Measurements from ENCODE around the gene CCNE1.

DNA sequence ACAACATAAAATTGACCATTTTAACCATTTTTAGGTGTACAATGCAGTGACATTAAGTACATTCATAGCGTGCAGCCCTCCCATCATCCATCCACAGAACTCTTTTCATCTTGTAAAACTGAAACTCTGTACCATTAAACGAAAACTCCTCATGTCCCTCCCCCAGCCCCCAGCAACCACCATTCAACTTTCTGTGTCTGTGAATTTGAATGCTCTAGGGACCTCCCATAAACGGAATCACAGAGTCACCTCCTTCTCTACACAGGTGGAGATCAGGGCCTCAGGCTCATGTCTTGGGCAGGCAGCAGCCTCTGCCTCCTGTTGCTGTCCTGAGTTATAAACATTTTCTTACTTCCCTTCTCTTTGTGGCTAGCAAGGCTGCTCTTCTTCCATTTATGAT is 7.3 kb upstream of the CCNE1 start:
- TF ChIP-seq POLR2AphosphoS5 (IDR thresholded peaks at IDR 0.05; ENCODE audit: borderline replicate concordance, low read depth, low read length): no peak
- no peak for TF ChIP-seq EZH2 (IDR thresholded peaks at IDR 0.05)

Data from SK-N-MC (cell line).